ENCODE results near the gene SETD3.
A peak's percentile ranks its signal among the peaks of the same experiment; 100 is the strongest.

SETD3 gene

GRCh38 chr14:99497341-99497740 lies 16.7 kb upstream of the SETD3 start:
- no peak for DNase-seq

GRCh38 chr14:99484106-99484505 lies 3.4 kb upstream of the SETD3 start:
- DNase-seq = no peak

- DNase-seq = no peak
Observed at GRCh38 chr14:99481745-99482099, 1.1 kb upstream of the SETD3 start.

GRCh38 chr14:99480917-99481744 lies 472 bp upstream of the SETD3 start, which contains the start of gene CCNK:
Gene CCNK, plus strand, starts transcription at chr14:99481409. Its CDS starts 11,269 bp downstream, at chr14:99492678.
- DNase-seq = peak; percentile 100

- DNase-seq = no peak
Observed at GRCh38 chr14:99479160-99479905, 1.3 kb downstream of the SETD3 start.

- no peak for DNase-seq
Observed at GRCh38 chr14:99478128-99478527, 2.5 kb downstream of the SETD3 start.

- DNase-seq = no peak
Observed at GRCh38 chr14:99476864-99477263, 3.8 kb downstream of the SETD3 start.

GRCh38 chr14:99475660-99476059 lies 5.0 kb downstream of the SETD3 start:
- no peak for DNase-seq

- DNase-seq = no peak
Observed at GRCh38 chr14:99475179-99475578, 5.5 kb downstream of the SETD3 start.

- no peak for DNase-seq
Observed at GRCh38 chr14:99473458-99473857, 7.2 kb downstream of the SETD3 start.

- DNase-seq = no peak
Observed at GRCh38 chr14:99472937-99473336, 7.7 kb downstream of the SETD3 start.

GRCh38 chr14:99471731-99472130 lies 8.9 kb downstream of the SETD3 start:
- no peak for DNase-seq

- no peak for DNase-seq
Observed at GRCh38 chr14:99468836-99469592, 11.6 kb downstream of the SETD3 start.

GRCh38 chr14:99468081-99468480 lies 12.6 kb downstream of the SETD3 start:
- DNase-seq = no peak

- no peak for DNase-seq
Observed at GRCh38 chr14:99467336-99468078, 13.2 kb downstream of the SETD3 start.

GRCh38 chr14:99466758-99467157 lies 13.9 kb downstream of the SETD3 start:
- no peak for DNase-seq

GRCh38 chr14:99465288-99465687 lies 15.4 kb downstream of the SETD3 start:
- DNase-seq = no peak

- no peak for DNase-seq
Observed at GRCh38 chr14:99463974-99464373, 16.7 kb downstream of the SETD3 start.

- DNase-seq = no peak
Observed at GRCh38 chr14:99462210-99462609, 18.4 kb downstream of the SETD3 start.

GRCh38 chr14:99461411-99462085 lies 19.1 kb downstream of the SETD3 start:
- no peak for DNase-seq

- no peak for DNase-seq
Observed at GRCh38 chr14:99460793-99461192, 19.9 kb downstream of the SETD3 start.

GRCh38 chr14:99459481-99460100 lies 21.1 kb downstream of the SETD3 start:
- DNase-seq = no peak
